Heart right ventricle (tissue), 16 donors: Measurements from ENCODE around the gene TSHZ1. TPM values are rescaled to one million over a fixed set of nuclear protein-coding genes. Genes with fewer than 3 reads are reported as not detected.

Source experiments
- ATAC-seq, 8 donors: fragments of 200-7000 bp; cut with Tn5 transposase; one replicate each; pipeline ENCODE4 v1.9.1; 2020; ENCODE audit warnings: mild to moderate bottlenecking in 8 of 8, moderate library complexity in 8 of 8, moderate number of reproducible peaks in 1 of 8
- DNase-seq, 2 donors: peaks; one replicate each; pipeline ENCODE4 v3.0.0-alpha.2; 2020
- H3K27ac ChIP-seq, 10 donors: fragments of 200-600 bp; sonication (generic) in 2 of 10; one replicate each; pipeline versions ENCODE4 v1.5.0 to v1.8.0; 2020 to 2022; ENCODE audit warnings: mild to moderate bottlenecking in 3 of 10
- H3K27me3 ChIP-seq, 7 donors: fragments of 200-600 bp; one replicate each; pipeline ENCODE4 v1.8.0; 2021 to 2022; ENCODE audit warnings: mild to moderate bottlenecking in 2 of 7
- H3K36me3 ChIP-seq, 9 donors: fragments of 200-600 bp; sonication (generic) in 1 of 9; one replicate each; pipeline versions ENCODE4 v1.5.0 to v1.8.0; 2020 to 2022; ENCODE audit warnings: mild to moderate bottlenecking in 2 of 9
- H3K4me1 ChIP-seq, 9 donors: fragments of 200-600 bp; sonication (generic) in 1 of 9; one replicate each; pipeline versions ENCODE4 v1.5.0 to v1.8.0; 2020 to 2022; ENCODE audit warnings: mild to moderate bottlenecking in 4 of 9
- H3K4me3 ChIP-seq, 10 donors: fragments of 200-600 bp; sonication (generic) in 2 of 10; one replicate each; pipeline versions ENCODE4 v1.5.0 to v1.8.0; 2020 to 2022; ENCODE audit warnings: mild to moderate bottlenecking in 7 of 10, moderate library complexity in 2 of 10
- H3K9me3 ChIP-seq, 11 donors: fragments of 200-600 bp in 10 of 11; sonication (generic) in 2 of 11; one replicate each; pipeline versions ENCODE4 v1.5.0 to v1.8.0; 2013 to 2022; ENCODE audit warnings: mild to moderate bottlenecking in 2 of 11, control low read depth in 1 of 11, moderate library complexity in 1 of 11
- WGBS, 2 donors: extraction: QIAGEN DNeasy Blood & Tissue Kit; methylation state at CpG; one replicate each; pipeline ENCODE4 v1.1.7; 2013; ENCODE audit warnings: inconsistent platforms in 1 of 2; 5-methylcytosine and 5-hydroxymethylcytosine counted together
- intact Hi-C, 10 donors: fragments of 100-400 bp; cut with DNase I; formaldehyde crosslinking; loops; one replicate each; pipeline versions ENCODE4 v1.11.1 to v1.14.2; 2022
- polyA plus RNA-seq, 2 donors: library from polyadenylated mRNA; stranded (reverse); fragments of 200-250 nt; gene quantifications; one replicate each; pipeline ENCODE4 v1.2.3, GENCODE V29; 2013
- total RNA-seq, 10 donors: library from RNA; stranded (reverse); fragmentation: NEBNext Ultra II Directional in 3 of 10; extraction: Animal tissue kit (Norgen Biotek cat#: 25700) in 3 of 10; gene quantifications; one replicate each; pipeline versions ENCODE4 v1.2.1 to v1.2.4, GENCODE V29; 2021 to 2023
- TF ChIP-seq, protein P1 (sequence below), 9 donors: fragments of 200-600 bp; sonication (generic) in 2 of 9; IDR thresholded peaks; one replicate each; pipeline versions ENCODE4 v1.5.0 to v1.8.0; 2021 to 2022; ENCODE audit warnings: antibody characterized with exemption in 9 of 9, mild to moderate bottlenecking in 5 of 9, moderate library complexity in 1 of 9
- donor health status: Arrhythmogenic right ventricular cardiomyopathy.
- donor health status: ischemic (EF 13 %, LVEDD 7.1; RV severe dilation, severe dysfunction).
- donor health status: healthy with polysubstance abuse.
- donor health status: DM: no; HTN: yes; CAD: no.
- donor health status: DM: no; HTN: no; CAD: no.
- donor health status: ischemic (EF 25% LVEDD 6.9; RV normal size, moderate dysfunction).
- donor health status: ischemic (EF 25% LVEDD 5.7; RV mildly dilated, moderate dysfunction).
- donor health status: healthy.
- donor health status: DM: yes; HTN: yes; CAD: no.
- donor health status: Ischemic cardiomyopathy.
- donor health status: ischemic (EF 35%, LVEDD 5.7; RV mildly dilated, moderate dysfunction).
- donor health status: nonischemic (EF 11% LVEDD 7.7; RV severe dilation, severe dysfunction).
- donor health status: DM: yes; HTN: yes; CAD: no.
- donor health status: PGD.
- donor health status: ischemic (EF 29% LVEDD 5.4; RV normal size, mild dysfunction).
- donor health status: nonischemic (EF 23%, LVEDD 6.1; RV moderate dilation, normal function).

The TSHZ1 gene
- total and polyA plus RNA-seq, 12 donors: 4.8 to 22.9 (median 17.6) TPM

DNA sequence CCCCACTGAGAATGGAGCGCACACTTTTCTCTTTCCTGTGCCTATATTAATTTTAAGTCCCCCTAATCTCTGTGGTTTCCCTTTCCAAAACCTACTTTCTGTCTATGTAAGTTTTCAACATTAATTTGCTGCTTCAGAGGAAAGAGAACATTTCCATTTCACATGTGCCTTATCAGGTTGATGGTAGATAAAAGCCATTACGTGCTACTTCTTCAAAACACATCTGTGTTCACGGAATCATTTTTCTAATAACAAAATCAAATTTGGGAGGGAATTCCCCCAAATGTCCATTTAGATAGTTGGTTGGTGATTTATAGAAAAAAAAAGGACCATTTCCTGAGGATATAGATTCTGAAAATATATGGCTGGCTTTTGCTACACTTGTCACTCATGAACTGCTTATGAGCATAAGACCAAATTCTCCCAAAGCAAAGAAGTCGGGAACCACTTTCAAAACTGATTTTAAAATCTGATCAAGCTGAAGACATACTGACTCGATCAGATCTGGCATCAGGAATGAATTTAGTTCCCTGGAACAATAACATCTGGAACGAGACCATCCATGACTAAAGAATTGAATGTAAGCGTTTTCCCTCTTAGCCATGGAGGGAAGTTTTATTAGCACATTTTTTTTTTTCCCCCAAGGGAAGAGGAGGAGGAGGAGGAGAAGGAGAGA, 9.9 kb upstream of the TSHZ1 start:
- Histone ChIP-seq H3K36me3 (peaks cover 0 to 32% (median 4%) of the 10 kb centered on the region in 9 donors), H3K4me3 (no peak overlapping the region), H3K27ac (no peak overlapping the region), H3K27me3 (no peaks in the 10 kb centered on the region), H3K9me3 (no peaks in the 10 kb centered on the region), H3K4me1 (peaks cover 8 to 67% (median 40%) of the 10 kb centered on the region in 9 donors)
- ATAC-seq (no peak), DNase-seq (no peak)
- TF ChIP-seq, protein P1, sequence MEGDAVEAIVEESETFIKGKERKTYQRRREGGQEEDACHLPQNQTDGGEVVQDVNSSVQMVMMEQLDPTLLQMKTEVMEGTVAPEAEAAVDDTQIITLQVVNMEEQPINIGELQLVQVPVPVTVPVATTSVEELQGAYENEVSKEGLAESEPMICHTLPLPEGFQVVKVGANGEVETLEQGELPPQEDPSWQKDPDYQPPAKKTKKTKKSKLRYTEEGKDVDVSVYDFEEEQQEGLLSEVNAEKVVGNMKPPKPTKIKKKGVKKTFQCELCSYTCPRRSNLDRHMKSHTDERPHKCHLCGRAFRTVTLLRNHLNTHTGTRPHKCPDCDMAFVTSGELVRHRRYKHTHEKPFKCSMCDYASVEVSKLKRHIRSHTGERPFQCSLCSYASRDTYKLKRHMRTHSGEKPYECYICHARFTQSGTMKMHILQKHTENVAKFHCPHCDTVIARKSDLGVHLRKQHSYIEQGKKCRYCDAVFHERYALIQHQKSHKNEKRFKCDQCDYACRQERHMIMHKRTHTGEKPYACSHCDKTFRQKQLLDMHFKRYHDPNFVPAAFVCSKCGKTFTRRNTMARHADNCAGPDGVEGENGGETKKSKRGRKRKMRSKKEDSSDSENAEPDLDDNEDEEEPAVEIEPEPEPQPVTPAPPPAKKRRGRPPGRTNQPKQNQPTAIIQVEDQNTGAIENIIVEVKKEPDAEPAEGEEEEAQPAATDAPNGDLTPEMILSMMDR (IDR thresholded peaks at IDR 0.05): no peak
- intact Hi-C loops: loop anchor here in 4 of 10 donors (10.0 kb wide), 4 partner anchors 156 to 306 kb away; no protein-coding TSS in a partner anchor
- WGBS, 2 donors: 79 to 81% methylated on average over 7 of the region's 7 CpGs

DNA sequence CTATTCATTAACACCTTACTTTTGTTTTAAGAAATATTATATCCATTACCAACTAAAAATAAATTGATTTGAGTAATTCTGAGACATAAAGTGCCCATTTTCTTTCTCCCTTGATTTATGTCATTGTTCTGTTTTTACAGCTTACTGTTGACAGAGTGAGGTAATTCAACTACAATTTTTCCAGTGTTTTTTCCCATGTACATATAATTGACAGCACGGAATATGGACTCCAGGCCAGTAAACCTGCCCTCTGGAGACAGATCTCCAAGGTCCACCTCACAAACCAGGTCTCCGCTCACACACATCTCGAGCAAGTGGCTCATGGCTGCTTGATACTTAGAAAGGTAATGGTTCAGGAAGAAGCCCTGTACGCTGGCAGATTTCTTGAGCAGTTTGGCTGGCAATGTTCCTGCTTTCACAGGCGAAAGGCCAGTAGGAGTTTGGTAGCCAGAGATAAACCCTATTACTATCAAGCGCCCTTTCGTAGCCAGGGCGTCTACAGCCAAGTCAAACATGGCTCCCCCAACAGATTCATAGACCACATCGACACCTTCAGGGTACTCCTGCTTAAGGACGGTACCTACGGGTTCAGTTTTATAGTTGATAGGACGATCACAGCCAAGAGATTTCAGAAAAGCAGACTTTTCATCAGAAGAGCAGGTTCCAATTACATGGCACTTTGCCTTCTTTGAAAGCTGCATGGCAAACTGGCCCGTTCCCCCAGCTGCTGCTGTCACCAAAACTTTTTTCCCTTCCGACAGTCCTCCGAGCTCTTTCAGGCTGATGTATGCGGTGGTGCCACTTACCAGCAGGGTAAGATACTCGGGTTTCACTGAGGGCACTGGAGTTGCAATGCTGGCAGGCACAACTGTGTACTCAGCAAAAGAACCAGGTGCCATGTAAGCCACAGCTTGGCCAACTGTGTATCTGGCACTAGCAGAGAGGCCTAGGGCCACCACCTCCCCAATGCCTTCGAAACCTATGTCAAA, 9.0 kb upstream of the TSHZ1 start:
- H3K4me1 ChIP-seq: peaks cover 14 to 75% (median 49%) of the 10 kb centered on the region in 9 donors
- 88 to 91% methylated on average over 18 of the region's 18 CpGs for WGBS, 2 donors

GRCh38 chr18:75202696-75203365, 7.8 kb upstream of the TSHZ1 start:
- peak overlapping the region in 2 of 10 donors; percentile 79 to 100 for H3K27ac ChIP-seq
- DNase-seq (no peak), ATAC-seq (no peak)
- no peaks in the 10 kb centered on the region for H3K27me3 ChIP-seq
- H3K36me3 ChIP-seq: peaks cover 0 to 27% (median 4%) of the 10 kb centered on the region in 9 donors
- H3K4me3 ChIP-seq: no peak overlapping the region
- intact Hi-C loops: loop anchor here in 4 of 10 donors (10.0 kb wide), 4 partner anchors 158 to 308 kb away; no protein-coding TSS in a partner anchor
- peaks cover 14 to 80% (median 61%) of the 10 kb centered on the region in 9 donors for H3K4me1 ChIP-seq
- no peaks in the 10 kb centered on the region for H3K9me3 ChIP-seq
- TF ChIP-seq, protein P1 (IDR thresholded peaks at IDR 0.05): no peak
- 80 to 90% methylated on average over 6 of the region's 6 CpGs for WGBS, 2 donors

More for the DNA sequence above, 9.0 kb upstream of the TSHZ1 start:
- Histone ChIP-seq H3K27ac (no peak overlapping the region), H3K36me3 (peaks cover 0 to 29% (median 4%) of the 10 kb centered on the region in 9 donors), H3K4me3 (no peak overlapping the region), H3K27me3 (no peaks in the 10 kb centered on the region), H3K9me3 (no peaks in the 10 kb centered on the region)
- ATAC-seq (peak in 2 of 8 donors; percentile 5 to 32), DNase-seq (no peak)
- intact Hi-C loops: loop anchor here in 4 of 10 donors (10.0 kb wide), 4 partner anchors 157 to 307 kb away; no protein-coding TSS in a partner anchor
- TF ChIP-seq, protein P1 (IDR thresholded peaks at IDR 0.05): no peak
